ENCODE data around the gene EDAR.
A peak's percentile ranks its signal among the peaks of the same experiment; 100 is the strongest.

The EDAR gene

GRCh38 chr2:108934151-108934550 is 54.9 kb downstream of the EDAR start:
- DNase-seq (no peak), ATAC-seq (replicated peaks) (no peak)
- peaks cover 0 to 1% of the 10 kb centered on the region in 2 donors for H3K9me3 Mint-ChIP-seq
- no peaks in the 10 kb centered on the region for H3K36me3 Mint-ChIP-seq
- peaks cover 0 to 8% of the 10 kb centered on the region in 2 donors for H3K27me3 Mint-ChIP-seq
- H3K4me1 Mint-ChIP-seq = peaks cover 17 to 42% of the 10 kb centered on the region in 2 donors
- no peak overlapping the region for H3K4me3 Mint-ChIP-seq
- peak overlapping the region; percentile 11 for H3K27ac Mint-ChIP-seq

DNA sequence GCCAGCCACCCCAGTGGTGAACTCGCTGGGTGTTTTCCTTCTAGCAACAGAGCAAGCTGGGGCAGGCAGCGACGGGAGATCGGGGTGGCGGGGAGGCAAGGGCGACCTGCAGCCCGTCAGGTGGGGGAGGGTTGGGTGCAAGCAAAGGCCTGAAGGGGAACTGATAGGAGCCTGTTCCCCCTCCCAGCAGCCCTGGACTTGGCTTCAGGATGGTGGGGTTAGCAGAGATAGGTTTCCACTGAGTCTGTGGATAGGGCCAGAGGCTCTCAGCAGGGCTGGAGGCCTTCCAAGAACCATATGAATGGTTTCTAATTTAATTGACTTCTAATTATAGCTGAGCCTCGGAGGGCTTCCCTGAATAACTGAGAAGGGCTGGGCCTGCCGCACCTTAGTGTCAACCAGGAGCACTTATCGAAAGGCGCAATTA is 55.3 kb downstream of the EDAR start:
- H3K27me3 Mint-ChIP-seq = peaks cover 0 to 6% of the 10 kb centered on the region in 2 donors
- DNase-seq = no peak
- peaks cover 15 to 38% of the 10 kb centered on the region in 2 donors for H3K4me1 Mint-ChIP-seq
- H3K9me3 Mint-ChIP-seq = peaks cover 0 to 1% of the 10 kb centered on the region in 2 donors
- no peak overlapping the region for H3K27ac Mint-ChIP-seq
- H3K4me3 Mint-ChIP-seq = no peak overlapping the region
- ATAC-seq (replicated peaks) = no peak
- H3K36me3 Mint-ChIP-seq = no peaks in the 10 kb centered on the region

DNA sequence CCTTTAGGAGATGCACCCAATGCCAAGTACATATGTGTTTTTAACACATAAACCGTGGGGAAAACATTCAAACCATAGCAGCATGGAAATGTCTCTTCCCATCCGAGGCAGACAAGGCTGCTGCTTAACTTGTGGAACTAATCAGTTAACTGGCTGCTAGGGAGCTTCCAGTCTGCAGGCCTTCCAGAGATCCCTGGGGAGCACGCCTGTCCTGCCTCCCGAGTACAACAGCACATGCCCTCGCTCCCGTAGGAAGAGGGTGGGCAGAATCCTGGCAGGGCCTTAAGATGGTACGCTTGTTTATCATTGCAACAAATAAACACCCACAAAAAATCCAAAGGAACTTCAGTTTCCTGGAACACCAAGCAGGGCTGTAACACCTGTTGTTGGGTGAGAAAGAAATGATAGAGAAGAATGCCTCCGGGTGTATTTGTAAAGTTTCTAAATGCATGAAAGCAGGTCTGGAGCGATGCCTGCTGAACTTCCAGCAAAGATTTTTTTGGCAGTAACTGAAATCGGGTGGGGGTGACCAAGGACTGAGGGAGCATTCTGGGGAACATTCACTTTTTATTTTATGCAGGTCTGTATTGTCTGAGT is 56.2 kb downstream of the EDAR start:
- Mint-ChIP-seq H3K4me1 (peaks cover 12 to 33% of the 10 kb centered on the region in 2 donors), H3K27me3 (peaks cover 5 to 6% of the 10 kb centered on the region in 2 donors), H3K27ac (no peak overlapping the region), H3K4me3 (no peak overlapping the region), H3K9me3 (peaks cover 0 to 1% of the 10 kb centered on the region in 2 donors), H3K36me3 (no peaks in the 10 kb centered on the region)
- DNase-seq = no peak
- ATAC-seq (replicated peaks) = no peak

DNA sequence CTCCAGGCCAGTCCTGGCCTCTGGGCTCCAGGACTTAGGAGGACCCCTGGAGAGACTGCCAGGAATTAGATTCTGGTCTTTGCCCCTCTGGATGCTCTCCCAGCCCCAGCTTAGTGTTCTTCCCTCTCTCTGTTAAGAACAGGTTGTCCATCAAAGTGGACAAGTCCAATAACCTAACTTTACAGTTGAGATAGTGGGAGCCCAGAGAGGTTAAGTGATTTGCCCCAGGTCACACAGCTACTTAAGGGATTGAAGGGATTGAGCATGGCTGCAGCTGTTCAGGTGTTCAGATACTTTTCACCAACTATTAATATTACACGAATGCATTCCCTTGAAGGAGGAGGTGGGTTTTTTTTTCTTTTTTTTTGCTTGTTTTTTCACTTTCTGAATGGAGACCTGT is 57.6 kb downstream of the EDAR start:
- ATAC-seq (replicated peaks) (peak in 1 of 2 donors; percentile 4), DNase-seq (no peak)
- H3K4me1 Mint-ChIP-seq = peaks cover 4 to 21% of the 10 kb centered on the region in 2 donors
- no peaks in the 10 kb centered on the region for H3K36me3 Mint-ChIP-seq
- no peak overlapping the region for H3K27ac Mint-ChIP-seq
- H3K4me3 Mint-ChIP-seq = no peak overlapping the region
- H3K27me3 Mint-ChIP-seq = peaks cover 5 to 6% of the 10 kb centered on the region in 2 donors
- no peaks in the 10 kb centered on the region for H3K9me3 Mint-ChIP-seq

DNA sequence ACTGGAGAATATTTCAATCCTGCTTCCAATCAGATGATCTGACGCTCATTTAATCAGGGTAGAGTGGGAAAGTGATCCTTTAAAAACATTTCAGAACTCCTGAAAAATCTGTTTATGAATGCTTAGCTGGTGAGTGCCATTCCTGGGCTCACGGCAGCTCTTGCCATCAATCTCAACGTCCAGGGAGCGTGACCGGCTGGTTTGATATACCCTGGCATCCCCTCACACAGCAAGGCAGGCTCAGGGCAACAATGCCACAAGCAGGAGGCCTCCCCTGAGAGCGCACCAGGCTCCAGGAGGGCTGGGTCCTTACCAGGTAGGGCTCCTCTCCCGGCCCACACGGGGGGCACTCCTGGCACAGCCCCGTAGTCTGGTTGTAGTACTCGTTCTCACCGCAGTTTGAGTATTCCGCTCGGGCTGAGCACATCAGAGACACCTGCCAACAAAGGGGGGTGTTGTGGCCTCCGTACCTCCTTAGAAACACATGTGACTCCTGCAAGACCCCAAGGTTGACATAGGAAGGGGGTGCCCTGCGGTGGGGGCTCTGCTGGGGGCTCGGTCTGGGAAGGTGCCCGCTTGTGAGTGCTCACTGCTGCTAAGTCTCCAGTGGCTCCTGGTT is 59.1 kb downstream of the EDAR start:
- H3K9me3 Mint-ChIP-seq = no peaks in the 10 kb centered on the region
- no peak overlapping the region for H3K4me3 Mint-ChIP-seq
- peaks cover 1 to 19% of the 10 kb centered on the region in 2 donors for H3K4me1 Mint-ChIP-seq
- peaks cover 5 to 6% of the 10 kb centered on the region in 2 donors for H3K27me3 Mint-ChIP-seq
- ATAC-seq (replicated peaks) = no peak
- no peak overlapping the region for H3K27ac Mint-ChIP-seq
- no peaks in the 10 kb centered on the region for H3K36me3 Mint-ChIP-seq
- no peak for DNase-seq

GRCh38 chr2:108928660-108929377 is 60.2 kb downstream of the EDAR start:
- ATAC-seq (replicated peaks) (no peak), DNase-seq (no peak)

DNA sequence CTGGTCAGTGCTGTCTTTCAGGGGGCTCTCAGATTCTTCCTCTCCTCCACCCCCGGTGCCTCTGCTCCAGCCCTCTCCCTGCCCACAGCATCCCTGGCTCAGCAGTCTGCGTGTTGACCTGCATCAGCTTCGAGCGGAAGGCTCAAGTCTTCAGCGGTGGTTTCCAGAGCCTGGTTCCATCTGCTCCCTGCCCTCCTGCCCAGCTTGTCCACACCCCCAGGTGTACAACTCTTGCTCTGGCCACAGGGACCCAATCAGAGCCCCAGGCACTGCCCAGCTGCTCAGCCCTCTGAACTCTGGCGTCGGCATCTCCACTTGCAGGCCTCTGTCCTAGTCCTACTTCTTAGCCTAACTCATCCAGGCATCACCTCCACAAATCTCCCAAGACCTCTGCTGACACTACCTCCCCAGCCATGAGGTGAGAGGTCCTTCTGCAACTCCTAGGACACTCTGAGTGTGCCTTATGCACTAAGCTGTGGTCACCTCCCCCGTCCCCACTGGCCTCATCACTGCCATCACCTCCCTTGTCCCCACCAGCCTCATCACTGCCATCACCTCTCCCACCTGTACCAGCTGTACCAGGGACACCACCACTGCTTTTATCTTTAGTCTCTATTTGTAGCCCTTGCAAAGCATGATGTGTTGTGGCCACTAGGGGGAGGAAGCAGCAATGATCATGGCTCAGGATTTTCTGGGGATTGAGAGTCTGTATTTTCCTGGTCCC is 60.9 kb downstream of the EDAR start:
- ATAC-seq (replicated peaks) = peak; percentile 70 to 72
- no peak for DNase-seq
- Mint-ChIP-seq H3K27me3 (peaks cover 3 to 5% of the 10 kb centered on the region in 2 donors), H3K36me3 (no peaks in the 10 kb centered on the region), H3K27ac (no peak overlapping the region), H3K4me3 (no peak overlapping the region), H3K9me3 (no peaks in the 10 kb centered on the region), H3K4me1 (peaks cover 1 to 7% of the 10 kb centered on the region in 2 donors)

More at GRCh38 chr2:108928660-108929377, 60.2 kb downstream of the EDAR start:
- no peaks in the 10 kb centered on the region for H3K9me3 Mint-ChIP-seq
- no peak overlapping the region for H3K4me3 Mint-ChIP-seq
- H3K27ac Mint-ChIP-seq = no peak overlapping the region
- H3K4me1 Mint-ChIP-seq = peaks cover 1 to 14% of the 10 kb centered on the region in 2 donors
- peaks cover 5 to 6% of the 10 kb centered on the region in 2 donors for H3K27me3 Mint-ChIP-seq
- no peaks in the 10 kb centered on the region for H3K36me3 Mint-ChIP-seq

DNA sequence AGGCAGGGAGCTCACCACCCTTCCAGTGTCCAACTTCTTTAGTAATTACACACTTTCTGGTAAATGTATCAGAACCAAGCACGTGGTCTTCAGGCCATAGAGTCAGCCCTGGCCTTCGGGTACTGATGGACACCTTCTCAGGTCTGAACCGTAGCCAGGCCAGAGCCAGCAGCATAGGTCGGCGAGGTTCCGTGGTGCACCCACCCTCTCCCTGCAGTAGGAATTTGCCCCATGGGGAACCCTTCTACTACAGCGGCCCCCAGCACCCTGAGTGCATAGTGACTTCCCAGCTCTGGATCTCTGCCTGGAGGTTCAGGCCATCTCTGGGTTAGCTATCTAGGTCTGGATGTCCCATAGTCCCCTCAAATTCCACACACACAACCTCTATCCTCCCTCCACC is 61.6 kb downstream of the EDAR start:
- no peak for DNase-seq
- no peaks in the 10 kb centered on the region for H3K36me3 Mint-ChIP-seq
- no peak overlapping the region for H3K4me3 Mint-ChIP-seq
- no peaks in the 10 kb centered on the region for H3K9me3 Mint-ChIP-seq
- H3K27ac Mint-ChIP-seq = no peak overlapping the region
- peaks cover 1 to 5% of the 10 kb centered on the region in 2 donors for H3K4me1 Mint-ChIP-seq
- peaks cover 0 to 5% of the 10 kb centered on the region in 2 donors for H3K27me3 Mint-ChIP-seq
- no peak for ATAC-seq (replicated peaks)

GRCh38 chr2:108926561-108927380 is 62.2 kb downstream of the EDAR start:
- Mint-ChIP-seq H3K27me3 (peaks cover 0 to 5% of the 10 kb centered on the region in 2 donors), H3K27ac (no peak overlapping the region), H3K4me3 (no peak overlapping the region), H3K36me3 (no peaks in the 10 kb centered on the region), H3K4me1 (peaks cover 1 to 4% of the 10 kb centered on the region in 2 donors), H3K9me3 (no peaks in the 10 kb centered on the region)
- DNase-seq = no peak
- ATAC-seq (replicated peaks) = no peak

- Mint-ChIP-seq H3K27ac (no peak overlapping the region), H3K27me3 (peaks cover 0 to 5% of the 10 kb centered on the region in 2 donors), H3K4me1 (peaks cover 0 to 1% of the 10 kb centered on the region in 2 donors), H3K36me3 (no peaks in the 10 kb centered on the region), H3K4me3 (no peak overlapping the region), H3K9me3 (no peaks in the 10 kb centered on the region)
- ATAC-seq (replicated peaks) (no peak), DNase-seq (no peak)
These were observed 63.3 kb downstream of the EDAR start for GRCh38 chr2:108925735-108926134.

DNA sequence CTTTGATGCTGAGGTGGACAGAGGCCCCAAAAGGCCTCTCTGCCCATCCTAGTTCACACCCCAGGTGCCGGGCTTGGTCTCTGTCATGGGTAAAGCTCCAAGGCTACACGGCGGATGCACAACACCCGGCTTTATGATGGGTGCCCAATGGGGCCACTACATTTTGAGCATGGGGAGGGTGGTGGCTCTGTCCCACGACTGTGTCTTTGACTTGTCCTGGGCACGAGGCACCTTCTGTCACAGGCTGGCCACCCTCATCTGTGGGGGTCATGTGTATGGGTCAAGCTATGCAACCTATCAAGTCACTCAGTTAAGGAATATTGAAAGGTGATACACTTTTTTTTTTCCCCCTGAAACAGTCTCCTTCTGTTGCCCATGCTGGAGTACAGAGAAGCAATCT is 63.7 kb downstream of the EDAR start:
- no peak for DNase-seq
- no peak for ATAC-seq (replicated peaks)
- H3K27me3 Mint-ChIP-seq = peaks cover 0 to 5% of the 10 kb centered on the region in 2 donors
- H3K4me1 Mint-ChIP-seq = peaks cover 0 to 1% of the 10 kb centered on the region in 2 donors
- no peak overlapping the region for H3K27ac Mint-ChIP-seq
- H3K9me3 Mint-ChIP-seq = no peaks in the 10 kb centered on the region
- no peak overlapping the region for H3K4me3 Mint-ChIP-seq
- H3K36me3 Mint-ChIP-seq = no peaks in the 10 kb centered on the region

DNA sequence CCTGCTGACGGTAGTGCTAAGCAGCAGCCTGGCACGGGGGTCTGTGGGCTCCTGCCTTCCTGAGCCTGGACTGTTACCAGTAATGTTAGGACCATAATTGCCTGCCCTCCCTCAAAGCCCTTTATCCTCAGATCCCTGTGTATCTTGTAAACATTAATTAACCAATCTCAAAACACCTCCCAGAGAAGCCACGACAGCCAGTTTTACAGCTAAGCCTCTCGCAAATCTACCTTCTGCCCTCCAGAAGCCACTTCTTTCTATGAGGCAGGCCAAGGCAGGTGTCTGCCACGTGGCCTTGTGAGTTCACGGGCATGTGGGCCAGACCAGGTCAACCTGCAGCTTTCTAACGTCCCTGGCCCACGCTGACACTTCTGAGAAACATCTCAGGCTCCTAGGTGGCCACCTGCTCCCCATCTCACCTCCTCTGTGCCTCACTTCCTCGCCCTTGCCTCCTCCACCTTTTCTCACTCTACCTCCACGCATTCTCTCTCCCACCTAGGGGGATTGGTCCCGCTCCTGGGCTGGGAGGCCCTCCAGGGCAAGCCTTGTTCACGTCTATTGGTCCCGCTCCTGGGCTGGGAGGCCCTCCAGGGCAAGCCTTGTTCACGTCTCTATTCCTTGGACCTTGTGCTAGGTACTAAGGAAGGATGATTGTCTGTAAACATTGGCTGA is 64.3 kb downstream of the EDAR start:
- H3K4me3 Mint-ChIP-seq = no peak overlapping the region
- no peaks in the 10 kb centered on the region for H3K9me3 Mint-ChIP-seq
- H3K27me3 Mint-ChIP-seq = peaks cover 0 to 5% of the 10 kb centered on the region in 2 donors
- ATAC-seq (replicated peaks) = no peak
- no peak for DNase-seq
- H3K36me3 Mint-ChIP-seq = no peaks in the 10 kb centered on the region
- H3K4me1 Mint-ChIP-seq = peaks cover 0 to 1% of the 10 kb centered on the region in 2 donors
- no peak overlapping the region for H3K27ac Mint-ChIP-seq

Data from stimulated activated naive B cell treated with anti-CD40 and anti-IgM and Interleukin-4, amounts not matched to agents 10 μg/mL and 1 μg/mL and 100 μg/mL, for 72 hours (primary cell).